Breast epithelium (tissue), 4 donors: ENCODE measurements around the gene MMP25. TPM values are rescaled to one million over a fixed set of nuclear protein-coding genes. Genes with fewer than 3 reads are reported as not detected.

ENCODE experiments used
- DNase-seq, 2 donors: peaks; one replicate each; pipeline ENCODE4 v3.0.0-alpha.2; 2019; ENCODE audit warnings: low spot score in 2 of 2
- H3K27ac ChIP-seq, 2 donors: fragments of 200-600 bp; sonication (generic) in 1 of 2; one replicate each; pipeline ENCODE4 v1.5.1; 2016 to 2019; ENCODE audit warnings: mild to moderate bottlenecking in 1 of 2
- H3K27me3 ChIP-seq, 2 donors: fragments of 200-600 bp; sonication (generic) in 1 of 2; one replicate each; pipeline versions ENCODE4 v1.5.1 to v1.6.0; 2017 to 2019; ENCODE audit warnings: control low read depth in 1 of 2, mild to moderate bottlenecking in 1 of 2
- H3K36me3 ChIP-seq: fragments of 200-600 bp; one replicate; pipeline ENCODE4 v1.5.1; 2019
- H3K4me1 ChIP-seq, 2 donors: fragments of 200-600 bp; sonication (generic); one replicate each; pipeline ENCODE4 v1.5.1; 2016 to 2019; ENCODE audit warnings: control low read depth in 1 of 2
- H3K4me3 ChIP-seq, 3 donors: fragments of 200-600 bp; sonication (generic); 1 replicate in 2 of 3; 2 replicates in 1 of 3; pipeline ENCODE4 v1.5.1; 2016 to 2019; ENCODE audit warnings: mild to moderate bottlenecking in 3 of 3, moderate library complexity in 2 of 3
- H3K9me3 ChIP-seq, 2 donors: fragments of 200-600 bp; sonication (generic) in 1 of 2; one replicate each; pipeline ENCODE4 v1.5.1; 2016 to 2019; ENCODE audit warnings: control low read depth in 1 of 2
- POLR2A ChIP-seq: fragments of 450-650 bp; IDR thresholded peaks from one replicate; pipeline ENCODE4 v1.6.1; 2016; ENCODE audit warnings: antibody characterized with exemption, mild to moderate bottlenecking, moderate library complexity
- POLR2AphosphoS5 ChIP-seq, 3 donors: sonication (generic); formaldehyde crosslinking; IDR thresholded peaks; one replicate each; pipeline ENCODE4 v1.6.1; 2017; ENCODE audit warnings: antibody characterized with exemption in 3 of 3
- intact Hi-C: fragments of 100-400 bp; cut with DNase I; formaldehyde crosslinking; loops from one replicate; pipeline ENCODE4 v1.15.1; 2023; ENCODE audit warnings: low total_unique reads
- total RNA-seq, 3 donors: library from RNA; depleted of rRNA; stranded (reverse); fragments of >200 nt; gene quantifications; one replicate each; pipeline ENCODE4 v1.1.0, GENCODE V29; 2016
- TF ChIP-seq, protein P1 (sequence below), 3 donors: fragments of 450-650 bp; IDR thresholded peaks; one replicate each; pipeline ENCODE4 v1.5.1; 2016 to 2017; ENCODE audit warnings: antibody characterized with exemption in 3 of 3, mild to moderate bottlenecking in 3 of 3, moderate library complexity in 3 of 3

The MMP25 gene
- total RNA-seq, 3 donors from 2014 or later, result 0.59 to 1.1 (median 0.98) TPM

DNA sequence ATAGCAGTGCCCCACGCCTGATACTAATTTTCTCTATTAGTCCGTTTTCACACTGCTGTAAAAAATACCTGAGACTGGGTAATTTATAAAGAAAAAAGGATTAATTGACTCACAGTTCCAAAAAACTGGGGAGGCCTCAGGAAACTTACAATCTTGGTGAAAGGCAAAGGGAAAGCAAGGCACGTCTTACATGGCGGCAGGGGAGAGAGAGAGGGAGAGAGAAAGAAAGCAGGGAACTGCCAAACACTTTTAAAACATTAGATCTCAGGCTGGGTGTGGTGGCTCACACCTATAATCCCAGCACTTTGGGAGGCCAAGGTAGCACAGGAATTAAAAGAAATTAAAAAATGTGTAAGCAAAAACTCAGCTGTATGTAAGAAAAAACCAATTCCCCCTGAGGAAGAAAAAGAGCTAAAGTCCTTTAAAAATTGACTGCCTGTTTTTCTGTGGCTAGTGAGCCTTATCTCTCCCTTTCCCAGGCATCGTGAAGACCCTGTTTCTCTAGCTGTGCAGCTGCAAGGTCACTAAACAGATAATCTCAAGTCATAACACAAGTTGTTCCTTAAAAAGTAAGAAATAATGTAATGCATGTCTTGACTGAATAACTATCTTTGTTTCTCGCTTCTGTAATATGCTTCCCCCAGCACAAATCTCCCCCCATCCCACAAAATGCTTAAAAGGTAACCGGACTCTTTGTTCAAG is 38.8 kb downstream of the MMP25 start:
- Histone ChIP-seq H3K4me3 (no peak overlapping the region), H3K27ac (no peak overlapping the region), H3K36me3 (no peaks in the 10 kb centered on the region), H3K9me3 (no peaks in the 10 kb centered on the region), H3K4me1 (no peaks in the 10 kb centered on the region), H3K27me3 (no peaks in the 10 kb centered on the region)
- no peak for DNase-seq
- intact Hi-C loops, result no loop called here
- TF ChIP-seq POLR2AphosphoS5 (IDR thresholded peaks at IDR 0.05) (no peak), POLR2A (no peak)
- TF ChIP-seq, protein P1, sequence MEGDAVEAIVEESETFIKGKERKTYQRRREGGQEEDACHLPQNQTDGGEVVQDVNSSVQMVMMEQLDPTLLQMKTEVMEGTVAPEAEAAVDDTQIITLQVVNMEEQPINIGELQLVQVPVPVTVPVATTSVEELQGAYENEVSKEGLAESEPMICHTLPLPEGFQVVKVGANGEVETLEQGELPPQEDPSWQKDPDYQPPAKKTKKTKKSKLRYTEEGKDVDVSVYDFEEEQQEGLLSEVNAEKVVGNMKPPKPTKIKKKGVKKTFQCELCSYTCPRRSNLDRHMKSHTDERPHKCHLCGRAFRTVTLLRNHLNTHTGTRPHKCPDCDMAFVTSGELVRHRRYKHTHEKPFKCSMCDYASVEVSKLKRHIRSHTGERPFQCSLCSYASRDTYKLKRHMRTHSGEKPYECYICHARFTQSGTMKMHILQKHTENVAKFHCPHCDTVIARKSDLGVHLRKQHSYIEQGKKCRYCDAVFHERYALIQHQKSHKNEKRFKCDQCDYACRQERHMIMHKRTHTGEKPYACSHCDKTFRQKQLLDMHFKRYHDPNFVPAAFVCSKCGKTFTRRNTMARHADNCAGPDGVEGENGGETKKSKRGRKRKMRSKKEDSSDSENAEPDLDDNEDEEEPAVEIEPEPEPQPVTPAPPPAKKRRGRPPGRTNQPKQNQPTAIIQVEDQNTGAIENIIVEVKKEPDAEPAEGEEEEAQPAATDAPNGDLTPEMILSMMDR (IDR thresholded peaks at IDR 0.05), result no peak

DNA sequence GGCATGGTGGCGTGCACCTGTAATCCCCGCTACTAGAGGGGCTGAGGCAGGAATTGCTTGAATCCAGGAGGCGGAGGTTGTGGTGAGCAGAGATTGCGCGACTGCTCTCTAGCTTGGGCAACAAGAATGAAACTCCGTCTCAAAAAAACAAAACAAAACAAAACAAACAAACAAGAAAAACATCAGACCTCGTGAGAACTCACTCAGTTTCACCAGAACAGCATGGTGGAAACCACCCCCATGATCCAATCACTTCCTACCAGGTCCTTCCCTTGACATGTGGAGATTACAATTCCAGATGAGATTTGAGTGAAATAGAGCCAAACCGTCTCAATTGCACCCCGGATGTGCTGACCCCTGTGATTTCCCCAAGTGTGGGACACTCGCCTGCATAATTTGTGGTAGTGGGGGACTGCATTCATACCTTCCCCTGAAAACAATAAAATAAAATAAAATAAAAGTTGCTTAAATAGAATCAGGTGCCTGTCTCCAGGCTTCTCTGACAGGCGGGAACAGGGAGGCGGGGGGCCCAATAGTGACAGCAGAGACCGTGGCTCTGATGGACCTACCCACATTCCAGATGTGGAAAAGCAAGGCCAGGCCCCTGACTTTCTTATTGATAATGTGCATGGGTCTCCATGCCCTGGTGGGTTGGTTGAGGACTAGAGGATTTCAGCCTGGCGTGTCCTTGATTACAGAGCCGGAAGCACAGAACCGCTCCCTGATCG is 39.7 kb downstream of the MMP25 start:
- H3K27me3 ChIP-seq, result peaks cover 0 to under 1% of the 10 kb centered on the region in 2 donors
- TF ChIP-seq, protein P1 (IDR thresholded peaks at IDR 0.05), result no peak
- TF ChIP-seq POLR2AphosphoS5 (IDR thresholded peaks at IDR 0.05) (no peak), POLR2A (no peak)
- no peaks in the 10 kb centered on the region for H3K4me1 ChIP-seq
- no peaks in the 10 kb centered on the region for H3K9me3 ChIP-seq
- no peaks in the 10 kb centered on the region for H3K36me3 ChIP-seq
- H3K4me3 ChIP-seq, result peak overlapping the region; percentile 16 to 48 (median 20)
- H3K27ac ChIP-seq, result peak overlapping the region in 1 of 2 donors; percentile 68
- no peak for DNase-seq
- intact Hi-C loops, result no loop called here

DNA sequence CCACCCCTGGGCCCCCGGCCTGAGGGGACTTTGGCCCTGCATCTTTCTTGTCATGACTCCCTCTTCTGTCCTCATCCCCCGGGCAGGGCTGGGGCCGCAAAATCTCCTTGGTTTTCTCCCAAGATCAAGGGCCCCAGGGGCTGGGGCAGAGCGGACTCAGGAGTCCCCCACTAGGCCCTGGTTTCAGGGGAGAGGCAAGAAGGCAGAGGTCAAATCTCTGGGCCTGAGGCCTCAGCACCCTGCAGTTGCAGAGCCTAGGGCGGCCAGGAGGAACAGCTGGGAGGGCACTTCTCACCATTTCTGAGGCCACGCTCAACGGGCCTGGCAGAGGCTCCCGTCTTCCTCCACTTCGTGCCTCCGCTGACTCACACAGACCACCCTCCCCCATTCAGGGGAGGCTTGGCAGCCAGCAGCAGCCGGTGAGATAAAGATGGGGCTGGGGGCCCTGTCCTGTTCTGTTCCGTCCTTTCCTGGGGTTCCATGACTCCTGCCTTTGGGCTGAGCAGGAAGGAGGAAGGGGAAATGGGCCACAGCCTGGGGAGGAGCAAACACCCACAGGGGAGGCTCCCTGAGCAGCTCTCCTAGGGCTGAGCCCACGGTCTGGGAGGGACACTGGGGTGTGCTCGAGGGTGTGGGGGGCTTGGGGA is 40.4 kb downstream of the MMP25 start:
- Histone ChIP-seq H3K4me3 (peak overlapping the region; percentile 16 to 48 (median 20)), H3K27ac (peak overlapping the region in 1 of 2 donors; percentile 68)
- intact Hi-C loops, result no loop called here

GRCh38 chr16:3087243-3088235 is 41.2 kb downstream of the MMP25 start:
- DNase-seq, result no peak
- Histone ChIP-seq H3K4me3 (peak overlapping the region in 2 of 3 donors; percentile 16 to 48), H3K9me3 (no peaks in the 10 kb centered on the region), H3K27ac (peak overlapping the region in 1 of 2 donors; percentile 68), H3K36me3 (no peaks in the 10 kb centered on the region), H3K27me3 (peaks cover 0 to 13% of the 10 kb centered on the region in 2 donors), H3K4me1 (no peaks in the 10 kb centered on the region)
- TF ChIP-seq, protein P1 (IDR thresholded peaks at IDR 0.05), result no peak
- no peak for TF ChIP-seq POLR2A
- no peak for TF ChIP-seq POLR2AphosphoS5 (IDR thresholded peaks at IDR 0.05)
- intact Hi-C loops, result no loop called here

More for the DNA sequence above, 40.4 kb downstream of the MMP25 start:
- Histone ChIP-seq H3K4me1 (no peaks in the 10 kb centered on the region), H3K27me3 (peaks cover 0 to 6% of the 10 kb centered on the region in 2 donors), H3K9me3 (no peaks in the 10 kb centered on the region), H3K36me3 (no peaks in the 10 kb centered on the region)
- no peak for DNase-seq
- no peak for TF ChIP-seq POLR2A
- no peak for TF ChIP-seq POLR2AphosphoS5 (IDR thresholded peaks at IDR 0.05)

GRCh38 chr16:3088450-3088849 is 42.1 kb downstream of the MMP25 start:
- Histone ChIP-seq H3K27ac (peak overlapping the region in 1 of 2 donors; percentile 38), H3K9me3 (no peaks in the 10 kb centered on the region), H3K36me3 (no peaks in the 10 kb centered on the region), H3K4me3 (no peak overlapping the region), H3K27me3 (peaks cover 0 to 13% of the 10 kb centered on the region in 2 donors), H3K4me1 (no peaks in the 10 kb centered on the region)
- no peak for DNase-seq
- intact Hi-C loops, result no loop called here
- TF ChIP-seq, protein P1 (IDR thresholded peaks at IDR 0.05), result no peak
- TF ChIP-seq POLR2AphosphoS5 (IDR thresholded peaks at IDR 0.05) (no peak), POLR2A (no peak)
